GM18505 (cell line): ENCODE measurements around the gene SLC39A3.

Source experiments
- ATAC-seq: cut with Tn5 transposase; IDR thresholded peaks from one replicate; pipeline ENCODE4 v1.9.1; 2021; ENCODE audit not compliant: unreplicated experiment
- POLR2A ChIP-seq: IDR thresholded peaks from 4 replicates; pipeline ENCODE4 v1.6.1; 2011; ENCODE audit warnings: borderline replicate concordance; ENCODE audit not compliant: insufficient read depth, insufficient read length; ENCODE audit errors: extremely low read depth

SLC39A3 gene

DNA sequence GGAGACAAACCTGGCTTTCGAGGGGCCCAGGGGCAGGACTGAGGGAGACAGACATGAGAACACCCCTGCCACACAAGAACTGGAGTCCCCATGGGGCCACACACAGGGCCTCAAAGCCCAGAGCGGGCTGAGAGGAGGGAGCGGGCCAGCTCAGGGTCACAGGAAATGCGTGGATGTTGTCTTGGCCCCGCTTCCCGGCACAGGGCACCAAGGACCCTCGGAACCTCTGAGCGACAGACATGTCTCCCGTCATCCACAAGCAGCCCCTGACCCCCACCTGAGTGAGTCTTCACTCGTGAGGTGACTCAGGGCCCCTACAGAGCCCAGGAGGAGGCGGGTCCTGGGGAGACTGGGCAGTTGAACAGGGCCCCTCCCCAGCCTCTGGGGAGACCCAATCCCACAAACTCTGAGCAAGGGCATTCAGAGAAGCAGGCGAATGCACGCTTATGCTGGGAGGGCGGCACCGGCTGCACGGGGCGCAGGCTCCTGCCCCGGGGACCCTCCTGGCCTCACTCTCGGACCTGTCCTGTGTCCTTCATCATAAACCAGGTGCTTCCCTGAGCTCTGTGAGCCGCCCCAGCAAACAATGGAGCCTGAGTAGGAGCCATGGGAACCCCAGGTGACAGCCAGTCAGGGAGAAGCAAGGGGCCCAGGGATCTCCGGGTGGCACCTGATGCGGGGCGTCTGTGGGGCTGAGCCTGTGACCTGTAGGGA lies 23.1 kb upstream of the SLC39A3 start:
- TF ChIP-seq POLR2A, result no peak
- no peak for ATAC-seq

DNA sequence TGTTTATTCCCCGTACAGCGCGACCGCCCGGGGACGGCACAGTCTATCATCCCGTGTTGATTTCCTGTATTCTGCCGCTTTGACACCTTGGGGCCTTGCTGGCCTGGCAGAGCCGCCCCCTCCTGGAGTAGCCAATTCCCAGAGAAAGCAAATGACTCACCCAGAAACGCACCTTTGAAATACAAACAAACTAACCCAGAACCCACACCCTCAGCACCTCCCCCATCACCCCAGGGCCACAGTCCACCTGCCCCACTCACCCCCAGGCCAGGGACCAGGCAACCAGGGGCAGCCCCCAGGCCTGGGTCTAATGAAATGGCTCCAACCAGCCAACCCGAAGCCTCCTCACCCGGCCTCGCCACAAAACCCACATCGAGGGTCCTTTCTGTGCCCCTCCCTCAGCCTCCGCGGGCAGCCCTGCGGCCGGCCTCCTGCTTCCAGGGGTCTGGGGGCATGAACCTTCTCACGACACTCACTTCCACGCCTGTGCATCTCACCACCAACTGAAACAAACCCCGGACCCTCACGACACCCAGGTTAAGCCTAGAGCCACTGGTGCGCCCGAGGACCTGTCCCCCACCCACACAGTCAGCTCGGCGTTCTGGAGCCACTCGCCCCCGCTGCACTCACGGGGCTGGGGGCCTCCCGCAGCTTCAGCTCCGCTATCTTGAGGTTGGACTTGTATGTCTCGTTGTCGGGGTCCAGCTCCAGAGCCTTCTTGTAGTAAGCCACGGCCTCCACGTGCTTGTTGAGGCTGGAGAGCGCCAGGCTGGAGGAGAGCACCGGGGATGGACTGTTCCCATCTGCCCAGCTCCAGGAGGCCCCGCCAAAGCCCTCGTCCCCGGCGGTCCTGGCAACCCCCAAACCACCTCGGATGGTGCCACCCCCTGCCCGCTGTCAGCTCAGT lies 22.3 kb upstream of the SLC39A3 start:
- no peak for ATAC-seq
- no peak for TF ChIP-seq POLR2A

DNA sequence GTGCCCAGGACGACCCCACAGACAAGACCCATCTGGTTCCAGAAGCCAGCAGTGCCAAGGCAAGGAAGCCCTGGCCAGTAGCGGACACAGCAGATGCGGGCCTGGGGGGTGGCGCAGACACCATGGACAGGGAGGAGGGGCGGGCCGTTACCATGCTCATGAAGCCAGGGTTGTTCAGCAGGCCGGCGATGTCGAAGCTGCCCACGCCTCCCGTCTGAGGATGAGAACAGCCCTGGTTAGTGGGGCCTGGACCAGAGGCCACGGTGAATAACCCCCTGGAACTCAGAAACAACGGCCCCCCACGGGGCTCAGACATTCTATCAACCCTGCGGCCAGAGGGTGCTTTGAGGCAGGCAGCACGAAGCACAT lies 21.5 kb upstream of the SLC39A3 start:
- no peak for ATAC-seq

GRCh38 chr19:2759965-2760364 lies 20.1 kb upstream of the SLC39A3 start:
- no peak for ATAC-seq
- no peak for TF ChIP-seq POLR2A

More for the DNA sequence above, 21.5 kb upstream of the SLC39A3 start:
- no peak for TF ChIP-seq POLR2A

GRCh38 chr19:2759362-2759761 lies 19.5 kb upstream of the SLC39A3 start:
- ATAC-seq, result no peak
- TF ChIP-seq POLR2A, result no peak

- no peak for ATAC-seq
- no peak for TF ChIP-seq POLR2A
Measured at GRCh38 chr19:2758601-2759313, 18.9 kb upstream of the SLC39A3 start.

GRCh38 chr19:2756921-2757881 lies 17.4 kb upstream of the SLC39A3 start:
- no peak for TF ChIP-seq POLR2A

DNA sequence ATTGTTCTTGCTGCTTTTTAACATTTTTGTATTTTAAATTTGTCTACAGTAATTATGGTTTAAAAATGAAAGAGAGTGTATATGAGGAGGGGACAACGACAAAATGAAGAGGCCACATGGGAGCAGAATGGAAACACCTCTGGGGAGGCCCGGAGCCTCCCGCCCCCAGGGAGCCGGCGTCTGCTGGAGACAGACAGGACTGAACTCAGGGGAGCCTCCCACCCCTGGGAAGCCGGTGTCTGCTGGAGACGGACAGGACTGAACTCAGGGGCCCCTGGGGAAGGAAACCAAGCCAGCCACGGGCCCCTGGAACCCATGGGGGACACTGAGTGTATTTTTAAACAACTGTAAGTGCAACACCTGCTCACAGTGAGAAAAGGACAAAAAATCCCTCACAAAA lies 16.7 kb upstream of the SLC39A3 start:
- no peak for ATAC-seq
- no peak for TF ChIP-seq POLR2A

More at GRCh38 chr19:2756921-2757881, 17.4 kb upstream of the SLC39A3 start:
- no peak for ATAC-seq

DNA sequence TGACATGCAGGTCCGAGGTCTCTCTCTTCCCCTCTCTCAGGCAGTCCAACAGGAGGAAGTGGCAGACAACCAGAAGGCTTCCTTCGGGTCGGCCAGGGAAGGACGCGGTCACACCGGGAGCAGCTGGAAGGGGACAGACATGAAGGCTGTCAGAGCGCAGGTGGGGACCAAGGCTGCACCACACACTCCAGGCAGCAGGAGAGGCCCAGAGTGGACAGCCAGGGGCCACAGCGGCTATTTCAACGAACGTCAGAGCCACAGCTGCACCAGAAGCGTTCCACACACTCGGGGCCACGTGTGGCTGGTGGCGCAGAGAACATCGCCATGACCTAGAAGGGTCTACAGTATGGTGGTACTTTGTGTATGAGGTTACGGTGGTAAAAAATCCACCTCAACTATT lies 16.0 kb upstream of the SLC39A3 start:
- no peak for ATAC-seq

DNA sequence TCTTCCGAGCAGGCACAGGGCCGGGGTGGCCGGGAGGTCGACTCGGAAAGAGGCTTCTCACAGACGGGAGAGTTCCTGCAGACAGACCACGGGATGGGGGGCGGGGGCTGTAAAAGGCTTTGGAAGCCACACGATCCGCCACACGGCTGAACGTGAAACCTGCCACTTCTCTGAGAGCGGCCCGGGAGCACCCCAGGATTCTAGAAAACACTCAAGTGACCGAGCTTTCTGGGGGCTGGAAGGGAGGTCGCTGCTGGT lies 15.6 kb upstream of the SLC39A3 start:
- TF ChIP-seq POLR2A, result no peak
- ATAC-seq, result no peak

More for the DNA sequence above, 16.0 kb upstream of the SLC39A3 start:
- TF ChIP-seq POLR2A, result no peak

- no peak for ATAC-seq
- no peak for TF ChIP-seq POLR2A
Measured at GRCh38 chr19:2754659-2755447, 15.0 kb upstream of the SLC39A3 start.

GRCh38 chr19:2751438-2751830 lies 11.6 kb upstream of the SLC39A3 start:
- no peak for ATAC-seq
- no peak for TF ChIP-seq POLR2A

DNA sequence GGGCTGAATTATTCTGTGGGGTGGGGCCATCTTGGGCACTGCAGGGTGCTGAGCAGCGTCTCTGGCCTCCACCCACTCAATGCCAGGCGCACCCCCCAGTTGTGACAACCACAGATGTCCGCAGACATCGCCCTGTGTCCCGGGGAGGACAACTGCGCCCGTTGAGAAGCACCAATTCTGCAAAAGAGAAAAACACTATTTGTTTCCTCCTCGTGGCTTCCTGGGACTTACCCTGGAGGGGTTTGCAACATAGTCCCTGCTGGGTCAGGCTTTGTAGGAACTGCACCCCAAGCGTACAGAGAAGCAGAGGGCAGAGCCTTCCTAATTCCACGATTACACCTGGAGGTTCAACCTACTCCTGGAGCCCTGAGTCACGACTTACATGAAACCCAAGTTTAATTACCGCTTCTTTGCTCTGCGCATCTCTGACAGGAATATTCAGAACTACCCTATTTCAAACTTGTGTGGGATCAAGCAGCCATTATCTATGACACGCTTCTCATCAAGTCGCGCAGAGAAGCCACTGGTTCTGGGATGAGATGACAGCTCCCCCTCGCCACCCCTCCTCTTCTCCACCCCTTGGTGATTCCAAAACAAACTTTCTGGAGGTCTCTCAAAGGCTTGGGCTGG lies 11.1 kb upstream of the SLC39A3 start:
- ATAC-seq, result no peak

More for the DNA sequence above, 11.1 kb upstream of the SLC39A3 start:
- no peak for TF ChIP-seq POLR2A
